Measurements from ENCODE around the gene COX4I1.
"Not testable (repeated sequence)": the region's sequence is repeated elsewhere in the genome, so short reads cannot be mapped to it uniquely, and the experiment has no call there.

Gene COX4I1

DNA sequence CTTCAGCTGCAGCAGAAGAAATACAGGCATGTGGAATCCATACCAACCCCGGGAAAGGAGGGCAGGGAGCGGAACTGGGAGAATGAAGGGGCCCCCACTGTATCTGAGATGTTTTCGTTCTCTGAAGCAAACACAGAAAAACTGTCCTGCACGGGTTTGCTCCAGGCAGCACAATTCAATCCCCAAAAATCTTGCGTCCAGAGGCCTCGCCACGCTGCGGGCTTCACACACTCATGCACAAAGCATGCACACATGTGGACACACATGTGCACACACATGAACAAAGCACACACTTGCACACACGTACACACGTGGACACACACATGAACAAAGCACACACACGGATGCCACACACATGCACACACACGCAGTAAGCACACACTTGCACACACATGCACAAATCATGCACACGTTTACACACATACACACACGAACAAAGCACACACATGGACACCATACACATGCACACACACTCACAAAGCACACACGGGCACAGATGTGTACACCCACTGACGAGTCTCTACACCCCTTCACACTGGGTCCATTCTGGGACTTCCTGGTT, 27.3 kb downstream of the COX4I1 start:
- DNase-seq, result no peak

DNA sequence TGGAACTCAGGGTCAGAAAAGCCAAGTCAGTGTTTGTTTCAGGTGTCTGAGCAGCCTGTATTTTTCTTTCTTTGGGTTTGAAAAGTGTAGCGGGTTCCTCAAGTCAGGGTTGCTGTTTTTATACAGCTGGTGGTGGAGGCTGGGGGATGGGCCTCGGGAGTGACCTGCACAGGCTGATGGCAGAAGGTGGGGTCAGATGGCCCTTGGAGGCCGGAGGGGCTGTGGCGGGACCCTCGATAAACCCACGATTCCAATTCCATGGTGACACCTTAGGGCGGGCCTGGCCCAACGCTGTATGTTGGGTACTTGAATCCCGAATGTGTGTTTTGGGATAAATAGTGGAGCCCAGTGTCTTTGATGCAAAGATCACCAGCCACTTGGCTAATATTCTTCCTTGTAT, 28.7 kb downstream of the COX4I1 start:
- no peak for DNase-seq

GRCh38 chr16:85829171-85829719, 29.8 kb downstream of the COX4I1 start:
- DNase-seq, result no peak

- no peak for DNase-seq
These were observed 30.4 kb downstream of the COX4I1 start for GRCh38 chr16:85829751-85830445.

- no peak for DNase-seq
These were observed 31.3 kb downstream of the COX4I1 start for GRCh38 chr16:85830821-85831220.

DNA sequence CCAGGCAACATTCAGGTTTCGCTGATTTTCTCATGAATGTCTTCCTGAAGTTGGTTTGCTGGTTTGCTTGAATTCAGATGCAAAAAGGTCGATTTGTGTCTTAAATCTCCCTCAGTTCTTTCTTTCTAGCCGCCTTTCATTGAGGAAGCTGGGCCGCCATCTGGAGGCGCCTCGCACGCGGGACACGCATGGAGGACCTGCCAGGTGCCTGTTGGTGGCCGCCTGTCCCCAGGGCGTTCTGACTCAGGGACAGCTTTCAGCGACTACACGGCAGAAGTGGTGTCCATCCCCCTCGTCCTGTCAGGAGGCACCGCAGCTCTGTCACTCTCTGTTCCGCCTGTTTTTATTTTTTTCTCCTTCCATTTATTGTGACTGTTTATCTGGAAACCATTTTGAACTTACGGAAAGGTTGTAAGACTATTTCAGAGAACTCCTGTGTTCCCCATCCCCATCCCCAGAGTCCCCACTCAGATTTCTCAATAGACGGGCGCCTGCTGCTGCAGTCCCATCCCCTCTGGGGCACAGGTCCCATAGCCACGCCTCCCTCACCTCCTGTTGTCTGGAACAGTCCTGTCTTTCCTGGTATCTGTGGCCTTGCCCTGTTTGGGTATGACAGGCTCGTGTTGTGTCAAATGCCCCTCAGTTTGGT, 33.2 kb downstream of the COX4I1 start:
- DNase-seq, result no peak

DNA sequence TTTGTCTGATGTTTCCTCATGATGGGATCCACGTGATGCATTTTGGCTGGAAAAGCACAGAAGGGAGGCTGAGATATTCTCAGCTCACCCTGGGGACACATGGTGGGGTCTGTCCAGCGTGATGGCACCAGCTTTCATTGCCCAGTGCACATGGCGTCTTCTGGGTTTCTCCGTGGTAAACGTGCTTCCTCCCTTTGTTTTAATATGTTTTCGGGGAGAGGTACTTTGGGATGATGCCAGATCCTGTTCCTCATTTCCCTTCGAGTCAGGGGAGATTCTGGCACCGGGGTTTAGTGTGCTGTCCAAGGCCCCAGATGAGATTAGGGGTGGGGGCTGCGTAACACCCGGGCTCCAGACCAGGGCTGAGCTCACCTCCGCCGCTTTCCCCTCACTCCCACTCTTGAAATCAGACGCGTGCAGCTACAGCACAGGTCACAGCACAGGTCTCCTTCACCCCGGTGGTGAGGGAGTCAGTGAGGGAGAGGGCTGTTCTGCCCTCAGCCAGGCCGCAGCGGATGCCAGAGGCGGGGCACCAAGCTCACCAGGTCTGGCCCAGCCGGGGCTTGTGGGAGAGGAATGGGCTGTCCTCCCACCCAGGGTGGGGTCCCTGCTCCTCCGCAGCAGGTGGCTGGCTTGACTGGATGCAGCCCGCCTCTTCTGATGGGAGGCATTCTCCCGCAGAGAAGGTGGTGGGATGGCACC, 33.9 kb downstream of the COX4I1 start:
- no peak for DNase-seq

GRCh38 chr16:85834741-85835140, 35.2 kb downstream of the COX4I1 start:
- no peak for DNase-seq

DNA sequence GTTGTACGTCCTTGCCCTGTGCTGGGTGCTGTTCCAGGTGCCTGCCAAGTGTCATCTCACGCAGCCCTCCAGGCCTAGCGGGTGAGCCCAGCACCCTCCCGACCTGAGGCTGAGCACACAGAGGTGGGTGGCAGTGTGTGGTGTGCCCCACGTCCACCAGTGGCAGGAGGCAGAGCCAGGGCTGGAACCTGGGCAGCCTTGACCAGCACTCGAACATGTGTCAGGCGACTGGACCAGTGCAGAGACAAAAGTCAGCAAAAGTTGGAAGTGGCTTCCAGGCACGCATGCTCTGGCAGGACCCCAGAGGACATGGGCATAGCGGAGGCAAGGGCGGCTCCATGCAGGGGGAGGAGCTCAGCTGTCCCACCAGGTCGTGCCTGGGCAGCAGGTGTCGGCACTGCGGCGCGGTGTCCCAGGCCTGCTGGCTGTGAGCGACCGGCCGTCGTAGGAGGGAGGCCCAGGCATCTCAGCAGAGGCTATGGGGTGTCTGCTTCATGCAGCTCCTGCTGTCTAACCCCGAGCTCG, 35.8 kb downstream of the COX4I1 start:
- no peak for DNase-seq

DNA sequence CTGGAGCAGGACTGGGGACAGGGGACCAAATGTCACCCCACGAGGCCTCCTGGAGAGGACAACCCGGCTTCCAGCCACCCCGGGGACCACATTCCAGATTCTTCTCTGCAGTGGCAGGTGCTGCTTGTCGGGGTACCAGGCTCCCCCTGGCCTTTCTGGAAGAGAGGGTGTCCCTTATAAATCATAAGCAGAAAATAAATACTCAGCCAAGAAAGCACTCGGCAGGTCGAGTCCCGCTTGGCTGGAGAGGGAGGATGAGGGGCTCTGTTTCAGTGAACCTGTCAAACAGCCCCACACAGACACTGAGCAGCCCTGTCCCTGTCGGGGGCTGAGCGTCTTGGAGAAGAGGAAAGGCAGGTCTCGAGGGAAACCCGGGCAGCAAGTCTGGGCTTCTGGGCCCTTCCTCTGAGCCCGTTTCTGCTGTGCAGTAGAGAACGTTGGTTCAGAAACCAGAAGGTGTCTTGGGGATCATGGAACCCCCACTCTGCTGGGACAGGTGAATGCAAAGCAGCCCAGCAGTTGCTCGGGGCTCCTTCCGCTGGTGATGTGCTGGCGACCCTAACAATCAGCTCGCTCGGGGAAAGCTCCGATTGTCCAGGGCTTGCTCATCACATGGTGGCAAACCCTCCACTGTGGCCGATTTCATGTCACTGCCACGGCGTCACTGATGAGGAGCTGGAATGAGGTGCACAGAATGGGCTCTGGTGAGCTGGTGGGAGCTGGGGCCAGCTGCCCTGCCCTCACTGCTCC, 36.6 kb downstream of the COX4I1 start:
- DNase-seq, result no peak

DNA sequence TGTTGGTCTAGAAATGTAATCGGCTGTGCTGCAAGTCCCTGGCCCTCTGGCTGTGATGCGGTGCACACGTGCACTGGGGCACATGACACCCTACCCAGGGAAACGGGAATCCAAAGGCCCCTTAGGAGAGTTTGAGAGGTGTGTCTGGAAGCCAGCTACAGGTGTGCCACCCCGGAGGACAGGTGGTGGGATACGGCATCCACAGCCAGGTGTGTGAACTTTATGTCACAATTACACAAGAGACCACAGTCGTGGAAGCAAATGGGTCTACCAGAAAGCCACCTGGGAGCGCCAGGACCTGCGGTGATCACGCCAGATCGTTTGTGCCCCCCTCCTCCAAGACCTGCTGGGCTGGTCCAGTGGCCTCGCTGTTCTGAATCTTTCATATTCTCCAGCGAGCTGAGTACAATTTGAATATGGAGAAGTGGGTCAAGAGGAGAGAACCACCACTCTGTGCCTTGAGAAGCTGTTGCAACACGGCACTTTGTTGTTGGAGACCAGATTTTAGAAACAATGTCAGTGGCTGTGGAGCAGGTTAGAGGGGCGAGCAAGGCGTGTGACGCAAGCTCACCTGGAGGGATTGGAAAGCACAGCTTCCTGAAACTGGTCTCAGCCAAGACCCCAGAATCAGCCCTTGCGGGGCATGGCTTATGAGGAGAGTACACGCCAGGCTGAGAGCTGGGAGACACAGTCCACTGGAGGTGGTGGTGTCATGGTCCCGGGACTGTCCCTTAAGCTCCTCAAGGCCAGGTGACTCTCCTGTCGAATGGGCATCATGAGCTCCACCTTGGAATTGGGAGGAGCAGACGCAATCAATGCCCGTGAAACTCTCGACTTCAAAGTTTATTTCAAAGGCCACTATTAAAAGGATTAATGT, 37.4 kb downstream of the COX4I1 start:
- DNase-seq, result no peak

DNA sequence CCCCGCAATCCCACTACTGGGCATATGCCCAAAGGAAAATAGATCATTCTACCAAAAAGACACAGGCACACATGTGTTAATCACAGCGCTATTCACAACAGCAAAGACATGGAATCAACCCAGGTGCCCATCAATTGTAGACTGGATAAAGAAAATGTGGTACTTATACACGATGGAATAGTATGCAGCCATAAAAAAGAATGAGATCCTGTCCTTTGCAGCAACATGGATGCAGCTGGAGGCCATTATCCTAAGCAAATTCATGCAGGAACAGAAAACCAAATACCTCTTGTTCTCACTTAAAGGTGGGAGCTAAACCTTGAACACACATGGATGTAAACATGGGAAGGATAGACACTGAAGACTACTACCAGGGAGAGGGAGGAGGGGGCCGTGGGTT, 38.2 kb downstream of the COX4I1 start:
- not testable (repeated sequence) for DNase-seq

- no peak for DNase-seq
These were observed 38.9 kb downstream of the COX4I1 start for GRCh38 chr16:85838381-85838780.

DNA sequence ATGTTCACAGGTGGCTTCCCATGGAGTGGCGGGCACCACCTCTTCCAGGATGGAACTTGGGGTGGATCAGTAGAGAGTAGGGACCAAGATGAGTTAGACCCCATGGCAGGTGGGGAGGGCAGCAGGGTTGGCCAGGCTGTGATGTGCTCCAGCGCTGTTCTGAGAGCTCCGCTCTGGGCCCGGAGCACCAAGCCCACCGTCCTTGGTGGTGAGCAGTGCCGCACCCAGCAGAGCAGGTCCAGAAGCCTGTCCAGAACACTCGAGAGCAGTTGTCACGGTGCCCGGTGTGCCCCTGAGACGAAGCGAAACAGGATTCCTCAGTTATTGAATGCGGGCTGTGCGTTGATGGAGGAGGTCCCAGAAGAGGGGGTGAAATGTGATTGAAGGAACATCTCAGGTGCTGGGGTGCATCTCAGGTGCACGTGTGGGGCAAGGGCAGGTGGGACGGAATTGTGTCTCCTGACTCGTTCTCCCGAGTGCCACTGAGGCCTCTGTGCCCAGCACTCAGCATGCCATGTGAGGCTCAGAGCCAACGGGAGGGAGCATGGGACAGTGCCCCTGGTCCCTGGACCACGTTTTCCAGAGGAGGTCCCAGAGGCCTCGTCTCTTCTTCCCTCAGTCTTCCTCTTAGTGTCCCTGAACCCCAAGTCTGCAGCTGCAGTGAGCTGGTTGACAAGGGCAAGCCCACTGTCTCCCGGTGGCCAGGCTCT, 39.5 kb downstream of the COX4I1 start:
- DNase-seq, result no peak

DNA sequence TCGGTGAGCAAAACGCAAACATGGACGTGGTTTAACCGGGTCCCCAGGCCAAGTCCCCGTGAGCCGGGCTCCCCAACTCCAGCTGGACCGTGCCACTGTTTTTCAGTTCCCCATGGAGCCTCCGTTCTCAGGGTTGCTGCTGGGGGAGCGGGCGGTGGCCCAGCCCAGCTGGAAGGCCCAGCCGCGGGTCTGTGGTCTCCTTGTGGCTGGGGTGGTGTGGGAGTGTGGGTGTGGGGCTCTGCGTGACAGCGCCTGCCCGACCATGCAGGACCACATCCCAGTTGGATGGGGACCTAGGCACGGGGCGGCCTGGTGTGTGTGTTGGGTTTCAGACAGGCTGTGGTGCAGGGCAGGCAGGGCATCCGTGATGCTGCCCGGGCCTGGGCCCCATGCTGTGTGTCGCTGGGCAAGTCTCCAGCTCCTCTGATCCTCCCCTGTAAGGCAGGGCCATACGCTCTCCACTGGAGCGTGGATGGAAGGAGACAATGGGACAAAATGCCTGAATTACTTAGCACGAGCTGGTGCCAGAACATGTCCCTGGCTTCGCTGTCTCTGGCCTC, 40.3 kb downstream of the COX4I1 start:
- DNase-seq, result no peak

DNA sequence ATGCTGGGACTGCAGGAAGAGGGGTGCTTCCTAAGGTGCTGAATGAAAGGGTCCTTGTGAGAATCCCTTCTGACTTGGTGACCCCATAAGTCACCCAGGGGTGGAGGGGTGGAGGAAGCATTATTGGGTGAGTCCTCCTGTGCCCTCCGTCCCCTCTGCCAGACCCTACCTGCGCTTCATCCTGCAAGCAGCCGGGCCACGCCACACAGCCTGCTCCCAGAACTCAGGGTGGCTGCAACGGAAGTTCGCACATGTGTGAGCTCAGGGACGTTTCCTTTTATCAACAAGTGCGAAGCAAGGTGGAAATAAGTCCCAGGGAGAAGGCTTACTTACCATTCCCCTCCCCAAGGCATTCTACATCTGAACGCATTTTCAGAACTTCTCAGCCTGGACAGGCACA, 40.9 kb downstream of the COX4I1 start:
- DNase-seq, result no peak

DNA sequence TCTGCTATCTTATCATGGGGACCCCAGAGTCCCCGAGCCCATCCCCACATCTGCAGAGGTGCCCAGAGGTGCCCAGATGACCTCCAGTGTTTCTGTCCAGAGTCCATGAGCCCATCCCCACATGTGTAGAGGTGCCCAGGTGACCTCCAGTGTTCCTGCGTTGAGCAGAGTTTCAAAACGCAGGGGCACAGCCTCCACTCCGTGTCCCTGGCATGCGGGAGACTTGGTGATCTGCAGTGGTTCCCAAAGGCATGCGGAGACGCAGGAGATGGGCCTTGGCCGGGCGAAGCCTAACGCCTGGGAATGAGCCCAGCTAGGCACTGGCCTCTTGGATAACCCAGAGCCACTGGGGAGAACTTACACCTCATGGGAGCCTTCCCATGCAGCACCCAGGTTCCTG, 41.3 kb downstream of the COX4I1 start:
- DNase-seq, result no peak

DNA sequence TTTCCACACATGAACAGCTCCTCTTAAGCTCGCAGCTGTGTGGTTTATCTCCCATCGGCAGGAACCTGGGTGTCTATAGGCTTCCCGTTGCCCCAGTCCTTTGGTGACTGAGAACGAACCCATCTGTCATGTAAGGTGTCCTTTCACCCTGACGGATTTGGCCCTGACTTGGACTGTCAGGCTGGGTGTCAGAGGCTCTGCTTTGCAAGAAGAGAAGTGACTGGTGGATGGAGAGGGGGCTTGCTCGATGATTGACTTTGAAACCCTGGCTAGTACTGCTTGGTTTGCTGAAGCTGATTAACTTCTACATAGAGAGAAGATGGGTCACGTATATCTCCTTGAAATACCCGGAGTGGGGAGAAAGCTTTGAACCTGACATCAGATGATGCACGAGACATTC, 42.9 kb downstream of the COX4I1 start:
- no peak for DNase-seq

DNA sequence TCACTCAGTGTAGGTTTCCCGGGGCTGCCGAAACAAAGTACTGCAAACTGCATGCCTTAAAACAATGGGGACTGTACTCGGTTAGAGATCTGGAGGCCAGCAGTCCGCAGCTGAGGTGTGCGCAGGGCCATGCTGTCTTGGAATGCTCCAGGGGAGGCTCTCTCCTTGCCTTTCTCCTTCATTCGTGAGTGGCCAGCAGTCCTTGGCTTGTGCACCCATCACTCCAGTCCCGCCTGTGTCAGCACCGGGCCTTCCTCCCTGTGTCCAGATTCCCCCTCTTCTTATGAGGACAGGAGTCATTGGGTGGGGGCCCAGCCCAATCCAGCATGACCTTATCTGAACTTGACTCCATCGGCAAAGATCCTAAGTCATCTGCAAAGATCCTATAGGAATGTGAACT, 43.4 kb downstream of the COX4I1 start:
- DNase-seq, result no peak

DNA sequence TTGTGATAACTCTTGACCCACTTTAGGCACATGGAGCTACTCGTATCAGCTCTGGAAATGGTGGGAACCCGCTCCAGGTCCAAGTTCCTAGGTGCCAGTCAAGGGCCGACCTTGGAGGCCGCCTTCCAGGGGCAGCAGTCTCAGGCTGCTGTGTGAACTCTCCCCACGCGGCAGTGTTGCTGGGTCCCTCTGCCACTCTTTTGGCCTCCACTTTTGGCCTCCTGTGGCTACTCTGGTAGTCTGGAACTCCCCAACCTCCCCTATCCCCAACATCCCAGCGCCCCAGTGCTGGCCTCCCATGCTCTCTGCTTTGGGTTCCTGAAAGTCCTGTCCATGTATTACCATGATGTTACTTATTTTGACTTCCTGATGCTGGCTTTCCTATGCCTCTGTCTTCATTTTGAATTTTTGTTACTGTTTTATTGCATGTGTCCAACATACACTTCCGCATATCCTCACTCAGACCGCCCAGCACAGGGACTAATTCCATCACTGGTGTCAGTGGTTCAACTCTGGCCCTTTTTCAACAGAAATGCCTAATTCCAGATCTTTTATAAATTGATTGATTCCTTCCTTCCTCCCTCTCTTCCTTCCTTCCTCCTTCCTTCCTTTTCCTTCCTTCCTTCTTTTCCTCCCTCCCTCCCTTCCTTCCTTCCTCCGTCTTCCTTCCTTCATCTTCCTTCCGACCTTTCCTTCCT, 44.1 kb downstream of the COX4I1 start:
- no peak for DNase-seq
